HepG2 (cell line): ENCODE results near the gene OXLD1. TPM values are rescaled to one million over a fixed set of nuclear protein-coding genes. Genes with fewer than 3 reads are reported as not detected.
A peak's percentile ranks its signal among the peaks of the same experiment; 100 is the strongest.

Experiments used
- DMAP1 ChIP-seq: IDR thresholded peaks from 2 replicates; pipeline ENCODE4 v1.6.1; 2016
- DNMT3B ChIP-seq: conservative IDR thresholded peaks from 2 replicates; pipeline ENCODE4 v1.6.1; 2016; ENCODE audit warnings: missing biosample characterization, control low read depth
- EEA1 ChIP-seq: sonication (generic); formaldehyde crosslinking; IDR thresholded peaks from 2 replicates; pipeline ENCODE4 v1.5.1; 2020; ENCODE audit warnings: mild to moderate bottlenecking, missing genetic modification reagents, borderline replicate concordance
- ETV6 ChIP-seq: sonication (generic); formaldehyde crosslinking; conservative IDR thresholded peaks from 2 replicates; pipeline ENCODE4 v1.4.0; 2020; ENCODE audit warnings: missing genetic modification reagents
- GATAD1 ChIP-seq: IDR thresholded peaks from 2 replicates; pipeline ENCODE4 v1.6.1; 2016; ENCODE audit warnings: missing genetic modification reagents, missing compliant biosample characterization
- HNRNPLL ChIP-seq: fragments of 200-400 bp; formaldehyde crosslinking; IDR thresholded peaks from 2 replicates; pipeline ENCODE4 v1.6.1; 2017; ENCODE audit warnings: mild to moderate bottlenecking, low read depth, low read length; ENCODE audit not compliant: poor library complexity, severe bottlenecking
- KAT7 ChIP-seq: IDR thresholded peaks from 2 replicates; pipeline ENCODE4 v1.6.1; 2018; ENCODE audit warnings: borderline replicate concordance, missing compliant biosample characterization
- MYC ChIP-seq: sonication (generic); formaldehyde crosslinking; IDR thresholded peaks from 2 replicates; pipeline ENCODE4 v1.9.0; 2021; ENCODE audit warnings: missing genetic modification reagents, borderline replicate concordance
- PHF21A ChIP-seq: sonication (generic); formaldehyde crosslinking; IDR thresholded peaks from 2 replicates; pipeline ENCODE4 v1.5.0; 2020; ENCODE audit warnings: mild to moderate bottlenecking, missing genetic modification reagents
- PLRG1 ChIP-seq: fragments of 450-650 bp; conservative IDR thresholded peaks from 2 replicates; pipeline ENCODE4 v1.6.1; 2016
- SRY ChIP-seq: sonication (generic); formaldehyde crosslinking; IDR thresholded peaks from 2 replicates; pipeline ENCODE4 v1.8.0; 2022; ENCODE audit warnings: mild to moderate bottlenecking, missing genetic modification reagents
- STAG1 ChIP-seq: sonication (generic); formaldehyde crosslinking; IDR thresholded peaks from 2 replicates; pipeline ENCODE4 v1.4.0; 2020; ENCODE audit warnings: missing genetic modification reagents
- TGIF2 ChIP-seq: IDR thresholded peaks from 2 replicates; pipeline ENCODE4 v1.6.1; 2016; ENCODE audit warnings: control low read depth, missing compliant biosample characterization
- TOE1 ChIP-seq: sonication (generic); formaldehyde crosslinking; IDR thresholded peaks from 2 replicates; pipeline ENCODE4 v1.4.0; 2020; ENCODE audit warnings: mild to moderate bottlenecking, missing genetic modification reagents
- ZNF33A ChIP-seq: sonication (generic); formaldehyde crosslinking; IDR thresholded peaks from 2 replicates; pipeline ENCODE4 v1.5.1; 2020; ENCODE audit warnings: missing genetic modification reagents, mild to moderate bottlenecking, moderate library complexity, borderline replicate concordance
- ZNF431 ChIP-seq: sonication (generic); formaldehyde crosslinking; IDR thresholded peaks from 2 replicates; pipeline ENCODE4 v1.9.0; 2022; ENCODE audit warnings: missing genetic modification reagents, low read depth, mild to moderate bottlenecking, borderline replicate concordance
- ZNF530 ChIP-seq: sonication (generic); formaldehyde crosslinking; IDR thresholded peaks from 2 replicates; pipeline ENCODE4 v1.5.0; 2020; ENCODE audit warnings: low read depth, mild to moderate bottlenecking, missing genetic modification reagents
- ZNF576 ChIP-seq: sonication (generic); formaldehyde crosslinking; IDR thresholded peaks from 2 replicates; pipeline ENCODE4 v1.4.0; 2020; ENCODE audit warnings: mild to moderate bottlenecking, missing genetic modification reagents
- ZNF737 ChIP-seq: sonication (generic); formaldehyde crosslinking; IDR thresholded peaks from 2 replicates; pipeline ENCODE4 v1.5.0; 2020; ENCODE audit warnings: missing genetic modification reagents, mild to moderate bottlenecking, borderline replicate concordance
- ZNF850 ChIP-seq: sonication (generic); formaldehyde crosslinking; conservative IDR thresholded peaks from 2 replicates; pipeline ENCODE4 v1.9.0; 2021; ENCODE audit warnings: mild to moderate bottlenecking, missing genetic modification reagents
- polyA plus RNA-seq, 8 experiments: library from polyadenylated mRNA; depleted of rRNA in 3 of 8; stranded (reverse) in 7 of 8; unstranded in 1 of 8; fragments of >200 nt; fragmentation: Illumina TruSeq in 4 of 8; extraction: Trizol in 4 of 8; gene quantifications; 2 replicates each; pipeline versions ENCODE4 v1.2.1 to v1.2.3, GENCODE V29; 2011 to 2016; ENCODE audit warnings: low read depth in 4 of 8, missing spikeins in 1 of 8, mixed read lengths in 1 of 8; ENCODE audit not compliant: insufficient read depth in 1 of 8
- total RNA-seq, 5 experiments: library from RNA; depleted of rRNA; stranded (reverse); fragments of >200 nt; fragmentation: Illumina TruSeq; extraction: Trizol; gene quantifications; 2 replicates each; pipeline ENCODE4 v1.2.3, GENCODE V29; 2016; ENCODE audit warnings: low read depth in 1 of 5
- TF ChIP-seq, protein P1 (sequence below): sonication (generic); formaldehyde crosslinking; IDR thresholded peaks from 2 replicates; pipeline ENCODE4 v1.4.0; 2020; ENCODE audit warnings: missing genetic modification reagents, borderline replicate concordance
- TF ChIP-seq, protein P2 (sequence below): sonication (generic); formaldehyde crosslinking; IDR thresholded peaks from 2 replicates; pipeline ENCODE4 v1.4.0; 2020; ENCODE audit warnings: low read depth, mild to moderate bottlenecking, missing genetic modification reagents
- TF ChIP-seq, protein P3 (sequence below): sonication (generic); formaldehyde crosslinking; conservative IDR thresholded peaks from 2 replicates; pipeline ENCODE4 v1.8.0; 2022; ENCODE audit warnings: low read depth, missing genetic modification reagents

OXLD1 gene
- total and polyA plus RNA-seq, 2 of the 13 experiments (the other 11 are each of a cell fraction or from before 2014, with no cell fraction given), result 27.1 to 37.5 TPM

DNA sequence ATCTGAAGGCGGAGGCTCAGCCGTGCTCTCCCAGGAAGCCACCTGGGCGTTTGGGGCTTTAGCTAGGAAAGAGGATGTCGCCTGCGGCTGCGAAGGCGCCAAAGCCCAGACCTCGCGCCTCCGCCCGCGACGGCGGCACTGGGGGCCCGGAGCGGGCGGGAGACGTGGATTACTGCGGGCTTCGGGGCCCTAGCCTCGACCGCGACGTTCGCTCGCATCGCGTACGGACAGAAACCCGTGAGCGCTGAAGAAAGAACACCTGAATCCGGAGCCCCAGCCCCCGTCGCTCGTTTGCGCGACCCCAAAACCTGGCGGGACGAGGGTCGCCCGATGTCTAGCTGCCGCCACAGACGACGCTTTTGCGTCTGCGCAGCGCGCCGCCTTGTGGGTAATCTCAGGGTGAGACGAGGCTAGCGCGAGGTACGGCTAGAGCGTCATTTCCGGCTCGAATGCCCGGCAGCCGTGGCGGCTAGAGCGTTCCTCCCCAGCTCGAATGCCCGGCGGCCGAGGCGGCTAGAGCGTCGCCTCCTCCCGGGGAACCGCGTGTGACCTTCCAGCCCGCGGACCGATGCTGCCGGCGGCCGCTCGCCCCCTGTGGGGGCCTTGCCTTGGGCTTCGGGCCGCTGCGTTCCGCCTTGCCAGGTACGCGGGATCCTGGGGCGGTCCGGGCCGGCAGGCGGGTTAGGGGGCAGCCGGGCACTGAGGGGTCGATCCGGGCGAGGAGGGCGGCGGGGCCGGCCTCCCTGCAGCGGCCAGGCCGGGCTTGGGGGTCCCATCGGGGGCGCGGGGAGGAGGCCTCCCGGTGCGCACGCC, 36.7 kb upstream of the OXLD1 start, which contains the start of gene MRPL12 (continued):
- TF ChIP-seq, protein P1, sequence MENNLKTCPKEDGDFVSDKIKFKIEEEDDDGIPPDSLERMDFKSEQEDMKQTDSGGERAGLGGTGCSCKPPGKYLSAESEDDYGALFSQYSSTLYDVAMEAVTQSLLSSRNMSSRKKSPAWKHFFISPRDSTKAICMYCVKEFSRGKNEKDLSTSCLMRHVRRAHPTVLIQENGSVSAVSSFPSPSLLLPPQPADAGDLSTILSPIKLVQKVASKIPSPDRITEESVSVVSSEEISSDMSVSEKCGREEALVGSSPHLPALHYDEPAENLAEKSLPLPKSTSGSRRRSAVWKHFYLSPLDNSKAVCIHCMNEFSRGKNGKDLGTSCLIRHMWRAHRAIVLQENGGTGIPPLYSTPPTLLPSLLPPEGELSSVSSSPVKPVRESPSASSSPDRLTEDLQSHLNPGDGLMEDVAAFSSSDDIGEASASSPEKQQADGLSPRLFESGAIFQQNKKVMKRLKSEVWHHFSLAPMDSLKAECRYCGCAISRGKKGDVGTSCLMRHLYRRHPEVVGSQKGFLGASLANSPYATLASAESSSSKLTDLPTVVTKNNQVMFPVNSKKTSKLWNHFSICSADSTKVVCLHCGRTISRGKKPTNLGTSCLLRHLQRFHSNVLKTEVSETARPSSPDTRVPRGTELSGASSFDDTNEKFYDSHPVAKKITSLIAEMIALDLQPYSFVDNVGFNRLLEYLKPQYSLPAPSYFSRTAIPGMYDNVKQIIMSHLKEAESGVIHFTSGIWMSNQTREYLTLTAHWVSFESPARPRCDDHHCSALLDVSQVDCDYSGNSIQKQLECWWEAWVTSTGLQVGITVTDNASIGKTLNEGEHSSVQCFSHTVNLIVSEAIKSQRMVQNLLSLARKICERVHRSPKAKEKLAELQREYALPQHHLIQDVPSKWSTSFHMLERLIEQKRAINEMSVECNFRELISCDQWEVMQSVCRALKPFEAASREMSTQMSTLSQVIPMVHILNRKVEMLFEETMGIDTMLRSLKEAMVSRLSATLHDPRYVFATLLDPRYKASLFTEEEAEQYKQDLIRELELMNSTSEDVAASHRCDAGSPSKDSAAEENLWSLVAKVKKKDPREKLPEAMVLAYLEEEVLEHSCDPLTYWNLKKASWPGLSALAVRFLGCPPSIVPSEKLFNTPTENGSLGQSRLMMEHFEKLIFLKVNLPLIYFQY (CRISPR knock-in tag), result peak; percentile 79
- TF ChIP-seq ETV6, result peak; percentile 75; the same call in 1 of the 2 replicates
- peak; percentile 98 for TF ChIP-seq KAT7 (CRISPR knock-in tag)
- TF ChIP-seq DMAP1, result peak; percentile 98
- no peak for TF ChIP-seq ZNF576 (CRISPR knock-in tag)
- TF ChIP-seq SRY (CRISPR knock-in tag), result peak; percentile 87; the same call in 1 of the 2 replicates
- TF ChIP-seq STAG1 (CRISPR knock-in tag), result peak; percentile 9; the same call in 1 of the 2 replicates
- peak; percentile 86 for TF ChIP-seq HNRNPLL
- TF ChIP-seq PHF21A (CRISPR knock-in tag), result peak; percentile 91
- peak; percentile 84 for TF ChIP-seq ZNF431
- no peak for TF ChIP-seq ZNF530 (CRISPR knock-in tag)
- 0 out of 2 replicates have a peak, but pooled peaks have one; percentile 88 for TF ChIP-seq ZNF33A (CRISPR knock-in tag)
- no peak for TF ChIP-seq ZNF737 (CRISPR knock-in tag)
- TF ChIP-seq PLRG1, result no peak
- TF ChIP-seq, protein P2, sequence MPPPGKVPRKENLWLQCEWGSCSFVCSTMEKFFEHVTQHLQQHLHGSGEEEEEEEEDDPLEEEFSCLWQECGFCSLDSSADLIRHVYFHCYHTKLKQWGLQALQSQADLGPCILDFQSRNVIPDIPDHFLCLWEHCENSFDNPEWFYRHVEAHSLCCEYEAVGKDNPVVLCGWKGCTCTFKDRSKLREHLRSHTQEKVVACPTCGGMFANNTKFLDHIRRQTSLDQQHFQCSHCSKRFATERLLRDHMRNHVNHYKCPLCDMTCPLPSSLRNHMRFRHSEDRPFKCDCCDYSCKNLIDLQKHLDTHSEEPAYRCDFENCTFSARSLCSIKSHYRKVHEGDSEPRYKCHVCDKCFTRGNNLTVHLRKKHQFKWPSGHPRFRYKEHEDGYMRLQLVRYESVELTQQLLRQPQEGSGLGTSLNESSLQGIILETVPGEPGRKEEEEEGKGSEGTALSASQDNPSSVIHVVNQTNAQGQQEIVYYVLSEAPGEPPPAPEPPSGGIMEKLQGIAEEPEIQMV (CRISPR knock-in tag), result peak; percentile 76; the same call in 1 of the 2 replicates
- peak; percentile 29; the same call in 1 of the 2 replicates for TF ChIP-seq DNMT3B (CRISPR knock-in tag)
- peak; percentile 54; the same call in 1 of the 2 replicates for TF ChIP-seq TGIF2
- peak; percentile 98 for TF ChIP-seq GATAD1 (CRISPR knock-in tag)
- TF ChIP-seq, protein P3, sequence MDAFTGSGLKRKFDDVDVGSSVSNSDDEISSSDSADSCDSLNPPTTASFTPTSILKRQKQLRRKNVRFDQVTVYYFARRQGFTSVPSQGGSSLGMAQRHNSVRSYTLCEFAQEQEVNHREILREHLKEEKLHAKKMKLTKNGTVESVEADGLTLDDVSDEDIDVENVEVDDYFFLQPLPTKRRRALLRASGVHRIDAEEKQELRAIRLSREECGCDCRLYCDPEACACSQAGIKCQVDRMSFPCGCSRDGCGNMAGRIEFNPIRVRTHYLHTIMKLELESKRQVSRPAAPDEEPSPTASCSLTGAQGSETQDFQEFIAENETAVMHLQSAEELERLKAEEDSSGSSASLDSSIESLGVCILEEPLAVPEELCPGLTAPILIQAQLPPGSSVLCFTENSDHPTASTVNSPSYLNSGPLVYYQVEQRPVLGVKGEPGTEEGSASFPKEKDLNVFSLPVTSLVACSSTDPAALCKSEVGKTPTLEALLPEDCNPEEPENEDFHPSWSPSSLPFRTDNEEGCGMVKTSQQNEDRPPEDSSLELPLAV (CRISPR knock-in tag), result 0 out of 2 replicates have a peak, but pooled peaks have one; percentile 65
- peak; percentile 100 for TF ChIP-seq MYC (CRISPR knock-in tag)
- TF ChIP-seq ZNF850 (CRISPR knock-in tag), result peak; percentile 96
- TF ChIP-seq TOE1 (CRISPR knock-in tag), result peak; percentile 88; the same call in 1 of the 2 replicates
- no peak; the same call in 1 of the 2 replicates for TF ChIP-seq EEA1 (CRISPR knock-in tag)
